Measurements from ENCODE around the gene SPEF1.

DNA sequence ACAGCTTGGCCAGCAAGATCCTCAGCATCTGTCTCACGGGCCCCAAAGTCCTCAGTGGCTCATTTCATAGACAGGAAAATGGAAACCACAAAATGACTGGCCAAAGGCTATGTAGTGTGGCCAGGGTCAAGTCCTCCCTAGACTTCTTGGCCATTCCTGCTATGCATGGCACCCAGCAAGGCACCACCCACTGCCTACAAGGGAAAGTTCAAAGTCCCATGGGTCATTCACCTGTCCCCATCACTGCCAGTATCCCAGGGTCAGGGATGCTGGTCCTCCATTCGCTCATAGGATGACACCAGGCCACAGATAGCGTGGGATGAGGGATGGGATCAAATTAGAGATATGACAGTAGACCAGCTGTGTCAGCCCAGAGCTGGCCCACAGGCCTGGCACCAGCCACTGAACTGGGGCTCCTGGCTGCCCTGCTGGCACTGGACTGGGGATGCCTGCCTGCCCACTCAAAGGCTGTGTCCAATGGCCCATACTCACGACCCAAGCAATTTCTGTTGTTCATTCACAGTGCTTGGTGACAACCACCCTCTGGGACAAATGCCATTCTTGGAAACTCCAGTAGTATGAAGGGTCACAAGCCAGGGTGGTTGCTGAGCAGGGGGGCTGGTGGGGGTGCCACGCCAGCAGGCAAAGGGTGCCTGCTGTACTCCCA, 25.3 kb downstream of the SPEF1 start:
- TF ChIP-seq ELK1 (IDR thresholded peaks at IDR 0.05; ENCODE audit: low read depth, low read length) (no peak), SMAD1 (IDR thresholded peaks at IDR 0.05; ENCODE audit: low read depth, partially characterized antibody) (no peak), POLR2A (IDR thresholded peaks at IDR 0.05; ENCODE audit: low read depth, low read length) (no peak), ZNF384 (IDR thresholded peaks at IDR 0.05; ENCODE audit: borderline replicate concordance, low read depth, low read length) (no peak)
